ENCODE measurements around the gene CELSR3.

The CELSR3 gene

DNA sequence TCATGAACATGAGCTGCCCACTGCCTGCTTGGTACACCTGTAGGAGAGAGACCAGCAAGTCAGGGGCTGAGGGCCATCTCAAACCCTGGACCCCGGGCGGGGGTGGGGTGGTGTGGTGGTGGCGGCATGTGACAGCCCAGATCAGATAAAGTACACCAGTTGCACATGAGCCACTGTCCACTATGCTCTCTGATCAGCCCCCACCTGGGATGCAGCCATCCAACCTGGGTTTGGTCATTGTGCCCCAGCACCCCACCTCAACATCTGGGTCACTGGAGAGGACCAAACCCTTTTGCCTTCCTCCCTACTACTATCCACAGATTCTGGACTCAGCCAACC lies 26.0 kb upstream of the CELSR3 start:
- Histone ChIP-seq H3K27me3 (no peaks in the 10 kb centered on the region), H3K9me3 (no peaks in the 10 kb centered on the region), H3K4me3 (ENCODE audit: low read depth, low read length) (no peak overlapping the region), H3K4me1 (peaks cover 9% of the 10 kb centered on the region), H3K36me3 (peaks cover 55% of the 10 kb centered on the region)
- TF ChIP-seq, protein P1, sequence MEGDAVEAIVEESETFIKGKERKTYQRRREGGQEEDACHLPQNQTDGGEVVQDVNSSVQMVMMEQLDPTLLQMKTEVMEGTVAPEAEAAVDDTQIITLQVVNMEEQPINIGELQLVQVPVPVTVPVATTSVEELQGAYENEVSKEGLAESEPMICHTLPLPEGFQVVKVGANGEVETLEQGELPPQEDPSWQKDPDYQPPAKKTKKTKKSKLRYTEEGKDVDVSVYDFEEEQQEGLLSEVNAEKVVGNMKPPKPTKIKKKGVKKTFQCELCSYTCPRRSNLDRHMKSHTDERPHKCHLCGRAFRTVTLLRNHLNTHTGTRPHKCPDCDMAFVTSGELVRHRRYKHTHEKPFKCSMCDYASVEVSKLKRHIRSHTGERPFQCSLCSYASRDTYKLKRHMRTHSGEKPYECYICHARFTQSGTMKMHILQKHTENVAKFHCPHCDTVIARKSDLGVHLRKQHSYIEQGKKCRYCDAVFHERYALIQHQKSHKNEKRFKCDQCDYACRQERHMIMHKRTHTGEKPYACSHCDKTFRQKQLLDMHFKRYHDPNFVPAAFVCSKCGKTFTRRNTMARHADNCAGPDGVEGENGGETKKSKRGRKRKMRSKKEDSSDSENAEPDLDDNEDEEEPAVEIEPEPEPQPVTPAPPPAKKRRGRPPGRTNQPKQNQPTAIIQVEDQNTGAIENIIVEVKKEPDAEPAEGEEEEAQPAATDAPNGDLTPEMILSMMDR (IDR thresholded peaks at IDR 0.05; ENCODE audit: low read depth, low read length): no peak
- DNase-seq: no peak

DNA sequence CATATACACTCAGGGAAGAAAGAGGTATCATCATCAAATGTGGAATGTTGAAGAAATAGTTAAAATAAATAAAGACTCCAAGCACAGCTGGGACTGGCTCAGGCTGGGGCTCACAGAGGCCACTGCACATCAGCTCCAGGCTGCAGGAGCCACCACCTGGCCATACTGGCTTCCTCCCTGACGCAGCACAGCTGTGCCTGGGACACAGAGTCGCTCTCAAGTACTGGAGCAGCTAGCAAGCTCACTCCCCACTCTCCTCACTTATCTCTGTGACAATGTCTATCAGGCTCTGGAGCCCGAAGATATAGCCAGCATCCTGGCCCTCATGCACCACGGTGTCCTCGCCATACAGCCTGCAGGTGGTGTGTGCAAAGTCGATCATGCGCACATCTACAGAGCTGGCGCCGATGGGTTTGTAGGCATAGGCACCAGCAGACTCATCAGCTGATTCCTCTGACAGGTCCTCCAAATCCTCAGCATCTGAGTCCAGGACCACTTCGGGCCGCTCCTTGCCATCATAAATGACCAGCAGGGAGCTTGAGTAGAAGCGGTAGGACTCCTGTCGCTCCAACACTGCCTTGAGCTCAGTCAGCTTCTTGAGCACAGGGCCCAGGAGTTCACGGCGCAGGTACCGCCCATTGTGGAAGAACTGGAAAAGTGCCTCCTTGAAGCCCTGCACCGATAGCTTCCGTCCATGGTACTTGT lies 25.5 kb upstream of the CELSR3 start:
- TF ChIP-seq, protein P1 (IDR thresholded peaks at IDR 0.05; ENCODE audit: low read depth, low read length): no peak
- DNase-seq: no peak
- Histone ChIP-seq H3K4me3 (ENCODE audit: low read depth, low read length) (no peak overlapping the region), H3K27me3 (no peaks in the 10 kb centered on the region), H3K9me3 (no peaks in the 10 kb centered on the region), H3K36me3 (peaks cover 50% of the 10 kb centered on the region), H3K4me1 (peaks cover 13% of the 10 kb centered on the region)

DNA sequence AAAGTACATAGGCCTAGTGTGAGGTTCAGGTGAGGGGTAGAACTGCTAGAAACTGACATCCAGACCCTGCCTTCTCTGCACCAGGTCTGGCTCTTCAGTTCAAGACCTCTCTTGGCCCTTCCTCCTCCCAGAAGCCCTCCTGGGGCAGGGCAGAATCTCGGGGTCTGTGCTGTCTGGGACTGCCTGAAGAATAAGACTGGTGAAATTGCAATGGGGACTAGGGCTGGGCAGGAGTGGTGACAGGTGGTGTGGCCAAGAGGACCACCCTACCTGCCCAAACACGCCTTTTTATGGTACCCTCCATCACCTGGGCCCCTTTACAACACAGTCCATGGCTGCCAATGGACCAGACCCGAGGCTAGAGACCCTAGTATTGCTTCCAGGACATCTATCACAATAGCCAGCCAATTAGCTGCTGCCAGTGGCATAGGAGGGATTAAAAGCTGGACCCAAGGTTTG lies 24.6 kb upstream of the CELSR3 start:
- Histone ChIP-seq H3K36me3 (peaks cover 45% of the 10 kb centered on the region), H3K4me3 (ENCODE audit: low read depth, low read length) (no peak overlapping the region), H3K27me3 (no peaks in the 10 kb centered on the region), H3K4me1 (peaks cover 17% of the 10 kb centered on the region), H3K9me3 (no peaks in the 10 kb centered on the region)
- TF ChIP-seq, protein P1 (IDR thresholded peaks at IDR 0.05; ENCODE audit: low read depth, low read length): no peak
- no peak for DNase-seq

DNA sequence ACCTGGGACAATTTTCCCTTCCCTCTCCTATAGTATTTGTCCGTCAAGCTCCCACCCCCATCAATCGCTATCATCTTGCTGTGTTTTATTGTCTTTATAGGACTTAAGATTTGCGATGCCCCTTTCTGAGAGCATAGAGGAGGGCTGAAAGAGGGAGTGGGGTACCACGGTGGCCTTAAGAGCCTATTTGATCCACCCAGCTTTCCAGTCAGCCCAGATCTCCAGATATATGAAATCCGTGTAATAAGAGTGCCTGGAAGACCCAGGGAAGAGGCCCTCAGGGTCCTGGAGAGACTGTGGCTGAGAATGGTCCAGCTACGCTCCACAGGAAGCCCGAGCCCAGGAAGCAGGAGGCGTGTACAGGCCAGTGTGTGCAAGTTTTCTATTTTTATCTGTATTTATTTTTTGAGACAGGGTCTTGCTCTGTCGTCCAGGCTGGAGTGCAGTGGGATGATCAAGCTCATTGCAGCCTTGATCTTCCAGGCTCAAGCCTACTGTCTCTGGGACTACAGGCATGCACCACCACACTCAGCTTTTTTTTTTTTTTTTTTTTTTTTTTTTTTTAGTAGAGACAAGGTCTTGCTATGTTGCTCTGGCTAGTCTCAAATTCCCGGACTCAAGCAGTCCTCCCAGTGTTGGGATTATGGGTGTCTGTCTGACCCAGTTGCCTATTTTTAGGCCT lies 24.0 kb upstream of the CELSR3 start:
- no peak for DNase-seq
- TF ChIP-seq, protein P1 (IDR thresholded peaks at IDR 0.05; ENCODE audit: low read depth, low read length): no peak
- Histone ChIP-seq H3K4me1 (peaks cover 17% of the 10 kb centered on the region), H3K27me3 (no peaks in the 10 kb centered on the region), H3K9me3 (no peaks in the 10 kb centered on the region), H3K36me3 (peaks cover 44% of the 10 kb centered on the region), H3K4me3 (ENCODE audit: low read depth, low read length) (peak overlapping the region; percentile 70; the same call in 1 of the 2 replicates)

DNA sequence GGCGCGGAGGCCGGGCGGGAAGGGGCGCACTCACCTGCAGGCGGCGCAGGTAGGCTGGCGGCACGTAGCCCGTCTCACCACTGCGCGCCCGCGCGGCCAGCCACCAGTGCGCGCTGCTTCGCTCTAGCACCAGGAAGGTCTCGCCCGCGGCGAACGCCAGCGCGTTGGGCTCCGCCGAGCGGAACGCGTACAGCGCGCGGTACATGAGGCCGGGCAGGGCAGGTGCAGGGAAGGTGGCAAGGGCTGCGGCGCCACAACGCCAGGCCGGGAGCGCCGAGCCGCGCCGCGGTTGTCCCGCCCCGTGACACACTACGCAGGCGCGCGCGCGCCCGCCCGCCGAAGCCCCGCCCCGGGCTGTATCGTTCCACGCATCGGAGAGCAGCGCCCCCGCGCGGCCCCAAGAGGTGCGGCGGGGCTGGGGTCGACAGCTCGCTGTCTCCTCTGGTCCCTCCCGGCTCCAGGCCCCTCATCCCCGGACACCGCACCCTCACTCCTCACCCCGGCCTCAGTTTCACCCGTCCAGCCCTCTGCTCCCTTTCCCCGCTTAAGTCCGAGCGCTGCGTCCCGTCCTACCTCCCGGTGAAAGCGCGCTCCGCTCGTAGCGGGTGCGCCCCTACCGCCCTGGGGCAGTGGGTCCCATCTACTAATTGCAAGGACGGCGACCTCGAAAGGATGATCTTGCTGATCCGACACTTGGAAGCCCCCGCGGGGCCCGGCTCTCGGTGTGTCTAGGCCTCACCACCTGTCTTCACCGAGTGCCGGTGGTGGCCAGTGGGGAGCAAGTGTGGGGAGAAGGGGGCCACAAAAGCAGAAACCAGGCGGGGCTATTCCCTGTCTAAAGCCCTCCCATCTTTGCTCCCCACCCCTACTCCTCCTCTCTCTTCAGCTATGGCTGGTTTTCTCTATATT lies 23.2 kb upstream of the CELSR3 start, which contains the start of gene NCKIPSD:
TSS of gene NCKIPSD (minus strand) at position 313 of the 909 bp plus-strand sequence. CDS start at position 205, 108 bp downstream.
- Histone ChIP-seq H3K4me3 (ENCODE audit: low read depth, low read length) (peak within 1 kb of the TSS; percentile 70), H3K4me1 (peaks cover 17% of the 10 kb centered on the region), H3K27me3 (no peaks in the 10 kb centered on the region), H3K9me3 (no peaks in the 10 kb centered on the region), H3K36me3 (peaks cover 44% of the 10 kb centered on the region)
- DNase-seq: peak; percentile 90
- TF ChIP-seq, protein P1 (IDR thresholded peaks at IDR 0.05; ENCODE audit: low read depth, low read length): peak; percentile 51

Measured in BE2C (cell line).